GM08714 (cell line): ENCODE results near the gene RTN4R.
"Not testable (repeated sequence)": the region's sequence is repeated elsewhere in the genome, so short reads cannot be mapped to it uniquely, and the experiment has no call there.

ENCODE experiments used
- H3K4me3 ChIP-seq: fragments of 200-500 bp; sonication (Bioruptor generic); 2 replicates; pipeline ENCODE4 v1.5.1; 2014; ENCODE audit warnings: mild to moderate bottlenecking, low read length, inconsistent platforms
- ZNF274 ChIP-seq: IDR thresholded peaks from 2 replicates; pipeline ENCODE4 v1.6.1; 2012; ENCODE audit warnings: mild to moderate bottlenecking, low read depth, low read length

The RTN4R gene

DNA sequence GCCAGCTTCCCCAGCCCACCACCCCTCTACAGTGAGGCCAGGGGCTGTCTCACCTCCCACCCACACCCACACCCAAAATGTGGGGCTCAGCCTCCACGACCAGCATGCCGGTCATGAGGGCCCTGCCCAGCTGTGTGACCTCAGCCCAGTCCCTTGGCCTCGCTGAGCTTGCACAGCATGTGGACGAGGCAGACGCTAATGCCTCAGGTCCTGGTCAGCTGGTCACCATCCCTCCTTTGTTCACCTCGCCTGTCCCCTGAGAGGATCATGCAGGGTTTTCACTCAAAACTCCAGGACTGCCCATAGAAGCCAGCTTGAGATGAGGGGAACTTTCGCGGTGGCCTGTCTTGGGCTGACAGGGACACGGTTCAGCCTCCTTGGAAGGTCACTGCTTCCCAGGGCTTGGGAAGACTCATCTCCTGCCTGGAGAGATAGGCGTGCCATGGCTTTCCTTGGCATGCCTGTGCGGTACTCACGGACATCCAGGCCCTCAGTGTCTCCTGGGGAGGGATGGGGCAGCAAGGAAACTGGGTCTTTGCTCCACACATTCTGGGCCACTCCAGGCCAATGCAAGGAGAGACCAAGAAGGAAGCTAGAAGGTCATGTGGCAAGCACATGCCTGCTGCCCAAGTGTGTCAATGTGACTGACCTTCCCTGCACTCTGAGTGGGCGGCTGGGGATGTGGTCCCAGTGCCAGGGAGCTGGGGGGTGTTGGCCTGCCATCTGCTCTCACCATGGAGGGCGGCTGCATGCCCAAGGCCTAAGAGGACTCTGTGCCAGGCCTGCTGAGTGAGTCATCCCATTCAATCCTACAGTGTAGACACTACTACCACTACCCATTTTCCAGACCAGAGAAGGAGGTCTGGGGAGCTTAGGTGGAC lies 3.2 kb upstream of the RTN4R start:
- TF ChIP-seq ZNF274 = no peak
- no peak overlapping the region for H3K4me3 ChIP-seq

DNA sequence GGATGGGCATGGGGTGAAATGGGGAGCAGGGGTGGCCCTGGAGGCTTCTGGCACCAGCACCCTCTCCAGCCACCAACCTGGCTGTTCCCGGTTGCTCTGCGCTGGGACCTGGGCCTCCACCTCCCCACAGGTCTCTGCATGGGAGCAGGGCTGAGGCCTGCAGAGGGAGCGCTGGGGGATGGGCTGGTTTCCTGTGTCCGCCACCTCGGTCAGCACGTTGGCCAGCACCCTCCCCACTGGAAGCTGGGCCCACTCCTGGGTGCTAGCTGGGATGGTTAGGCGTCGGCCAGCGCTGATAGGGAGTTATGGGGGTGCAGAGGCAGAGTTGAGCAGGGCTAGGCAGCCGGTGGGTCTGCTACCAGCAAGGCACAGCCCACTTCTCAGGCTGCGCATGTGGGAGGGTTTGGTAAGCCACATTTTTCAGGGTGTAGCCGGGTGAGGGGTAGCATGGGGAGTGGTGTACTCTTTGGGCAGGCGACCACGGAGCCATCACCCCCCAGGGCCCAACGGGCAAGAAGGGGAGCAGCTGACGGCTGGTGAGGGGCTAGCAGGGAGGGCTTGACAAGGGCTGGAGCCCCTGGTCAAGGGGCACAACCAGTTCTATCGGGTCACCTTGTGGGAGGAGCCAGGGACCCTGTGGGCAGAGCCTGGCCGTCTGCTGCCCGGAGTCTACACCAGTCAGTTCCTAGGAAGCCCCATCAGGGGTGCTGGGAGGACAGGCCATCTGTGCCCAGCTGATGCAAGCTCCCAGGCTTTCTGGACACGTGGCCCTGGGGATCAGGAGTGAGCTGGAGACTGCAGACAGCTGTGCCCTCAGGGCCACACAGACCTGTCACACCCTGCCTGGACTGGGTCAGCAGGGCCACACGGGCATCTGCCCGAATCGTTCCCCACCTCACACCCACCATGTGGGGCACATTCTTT lies 2.3 kb upstream of the RTN4R start:
- not testable (repeated sequence) for H3K4me3 ChIP-seq

DNA sequence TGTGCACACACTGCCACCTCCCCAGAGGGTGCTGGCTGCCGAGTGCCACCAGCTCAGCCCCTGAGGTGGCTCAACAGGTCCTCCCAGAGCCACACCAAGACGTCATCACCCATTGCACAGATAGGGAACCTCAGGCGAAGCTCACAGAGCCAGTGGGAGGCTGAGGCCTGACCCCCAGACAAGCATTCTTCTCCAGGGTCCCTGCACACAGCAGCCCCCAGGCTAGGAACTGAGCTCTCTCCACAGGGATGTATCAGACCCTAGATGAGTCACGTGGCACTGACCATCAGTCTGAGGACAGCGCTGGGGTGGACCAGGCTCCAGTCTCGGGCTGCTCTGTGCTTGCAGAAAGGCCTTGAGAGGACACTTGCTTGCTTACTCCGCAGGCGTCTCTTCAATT lies 1.6 kb upstream of the RTN4R start:
- H3K4me3 ChIP-seq = not testable (repeated sequence)

DNA sequence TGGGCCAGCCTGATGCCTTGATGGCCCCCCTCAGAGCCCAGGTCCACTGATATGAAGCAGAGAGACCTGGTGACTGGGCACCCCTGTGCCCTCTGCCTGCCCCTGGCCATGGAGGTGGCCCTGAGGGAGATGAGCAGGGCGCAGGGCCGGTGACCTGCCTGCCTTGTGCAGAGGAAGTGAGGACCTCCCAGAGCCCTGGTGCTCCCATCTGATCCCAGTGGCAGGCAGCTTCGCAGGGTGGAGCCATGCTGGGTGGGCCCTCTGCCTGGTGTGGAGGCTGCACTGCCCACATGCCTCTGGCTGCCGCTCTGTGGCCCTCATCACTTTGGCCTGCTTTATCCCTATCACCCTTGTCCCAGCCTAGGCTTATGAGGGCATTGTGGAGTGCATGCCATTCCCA lies 1.1 kb upstream of the RTN4R start:
- H3K4me3 ChIP-seq = not testable (repeated sequence)

DNA sequence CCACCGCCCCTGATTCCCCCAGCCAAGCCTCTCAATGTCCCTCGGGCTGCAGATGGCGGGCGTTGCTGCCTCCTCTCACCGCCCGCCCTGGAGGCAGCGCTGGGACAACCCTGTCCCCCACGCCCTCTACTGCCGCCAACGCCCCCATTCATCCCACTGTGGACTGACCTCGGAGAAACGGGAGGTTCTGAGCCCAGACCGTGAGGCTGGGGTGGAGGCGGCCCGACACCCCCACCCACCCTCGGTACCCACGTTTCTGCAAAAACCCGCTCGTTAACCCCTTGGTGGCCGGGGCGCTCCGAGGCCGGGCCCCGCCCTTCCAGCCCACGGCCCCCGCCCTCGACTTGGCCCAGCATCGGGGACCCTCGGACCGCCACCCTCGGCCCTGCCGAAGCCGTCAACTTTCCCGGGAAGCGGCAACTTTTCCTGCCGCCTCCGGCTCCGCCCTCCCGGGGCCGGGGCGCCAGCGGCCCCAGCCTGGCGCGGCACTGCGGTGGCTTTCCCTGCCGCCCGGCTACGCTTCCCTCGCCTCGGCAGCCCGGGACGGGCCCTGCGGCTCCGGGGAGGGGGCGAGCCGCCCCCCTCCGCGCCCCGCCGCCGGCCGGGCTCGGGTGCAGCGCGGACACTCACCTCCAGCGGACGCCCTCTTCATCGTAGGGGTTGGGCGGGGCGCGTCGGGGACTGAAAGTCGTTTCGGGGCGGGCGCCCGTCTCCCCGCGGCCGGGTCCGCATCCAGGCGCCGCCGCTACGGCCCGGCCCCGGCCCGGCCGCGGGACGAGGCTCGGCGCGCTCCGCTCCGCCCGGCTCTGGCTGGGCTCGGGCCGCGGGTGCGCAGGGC lies 458 bp downstream of the RTN4R start:
- H3K4me3 ChIP-seq = peak overlapping the region; percentile 25; the same call in 1 of the 2 replicates
- TF ChIP-seq ZNF274 = no peak

DNA sequence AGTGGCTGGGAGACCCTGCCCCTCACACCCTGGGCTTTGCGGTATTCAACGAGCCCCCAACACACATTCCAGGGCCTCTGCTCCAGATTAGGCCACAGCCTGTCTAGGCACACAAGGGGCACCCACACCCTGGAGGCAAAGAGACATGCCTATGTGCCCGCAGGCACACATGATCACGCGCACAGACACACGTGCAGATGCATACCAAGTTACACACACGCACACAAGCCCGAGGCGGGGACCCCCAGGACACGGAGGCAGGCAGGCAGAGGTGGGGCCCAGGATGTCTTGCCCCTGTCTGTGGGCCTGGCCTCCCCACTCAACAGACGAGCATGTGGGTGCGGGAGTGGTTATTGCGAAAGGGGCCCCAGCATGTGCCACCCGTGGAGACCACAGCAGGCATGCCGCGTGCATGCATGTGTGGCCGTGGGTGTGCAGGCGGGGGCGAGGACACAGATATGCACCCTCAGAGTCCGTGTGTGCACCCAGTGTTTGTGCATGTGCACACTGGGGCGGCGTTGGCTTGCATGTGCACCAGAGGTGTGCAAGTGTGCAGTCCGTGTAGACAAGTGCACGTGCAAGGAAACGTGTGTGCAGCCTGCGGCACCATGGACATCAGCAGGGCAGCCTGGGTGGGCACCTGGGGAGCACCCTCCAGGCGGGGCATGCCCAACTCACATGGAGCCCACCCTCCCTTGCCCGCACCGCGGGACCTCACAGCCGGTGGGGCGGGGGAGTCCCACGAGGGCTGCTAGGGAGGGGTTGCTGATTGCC lies 1.3 kb downstream of the RTN4R start:
- not testable (repeated sequence) for H3K4me3 ChIP-seq

DNA sequence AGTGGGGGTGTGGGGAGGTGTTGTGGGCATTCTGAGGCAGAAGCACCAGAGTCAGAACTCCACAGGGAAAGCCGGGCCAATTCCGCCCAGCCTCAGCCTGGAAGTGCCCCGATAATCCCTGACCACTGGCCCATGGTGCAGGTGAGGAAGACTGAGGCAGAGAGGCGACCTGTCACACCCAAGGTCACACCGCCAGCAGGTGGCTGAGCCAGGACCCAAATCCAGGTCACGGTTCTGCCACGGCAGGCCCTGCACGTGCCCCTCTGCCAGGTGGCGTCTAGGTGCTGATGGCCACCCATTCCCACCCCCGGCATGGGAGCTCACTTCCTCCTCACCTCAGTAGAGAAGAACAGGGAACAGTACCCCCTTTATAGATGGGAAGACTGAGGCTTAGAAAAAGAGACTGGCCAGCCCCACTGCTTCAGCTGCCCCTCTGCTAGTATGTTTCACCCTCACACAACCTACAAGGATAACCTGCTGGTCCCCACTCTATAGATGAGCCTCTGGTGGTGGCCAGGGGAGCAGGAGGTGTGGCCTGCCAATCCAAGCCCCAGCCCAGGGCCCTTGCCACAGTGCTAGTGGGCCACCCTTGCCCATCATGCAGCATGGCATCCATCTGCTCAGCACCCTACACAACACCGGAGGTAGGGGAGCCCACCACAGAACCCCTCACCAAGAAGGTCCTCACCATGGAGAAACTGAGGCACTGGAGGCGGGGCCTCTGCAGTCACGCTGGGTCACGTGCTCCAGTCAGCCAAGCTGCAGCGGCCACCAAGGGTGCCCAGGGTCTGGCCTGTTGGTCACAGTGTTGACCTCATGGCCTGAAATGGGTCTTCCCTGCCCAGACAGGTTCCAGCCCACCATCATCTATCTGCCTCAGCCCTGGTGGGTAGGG lies 2.1 kb downstream of the RTN4R start:
- H3K4me3 ChIP-seq = not testable (repeated sequence)

DNA sequence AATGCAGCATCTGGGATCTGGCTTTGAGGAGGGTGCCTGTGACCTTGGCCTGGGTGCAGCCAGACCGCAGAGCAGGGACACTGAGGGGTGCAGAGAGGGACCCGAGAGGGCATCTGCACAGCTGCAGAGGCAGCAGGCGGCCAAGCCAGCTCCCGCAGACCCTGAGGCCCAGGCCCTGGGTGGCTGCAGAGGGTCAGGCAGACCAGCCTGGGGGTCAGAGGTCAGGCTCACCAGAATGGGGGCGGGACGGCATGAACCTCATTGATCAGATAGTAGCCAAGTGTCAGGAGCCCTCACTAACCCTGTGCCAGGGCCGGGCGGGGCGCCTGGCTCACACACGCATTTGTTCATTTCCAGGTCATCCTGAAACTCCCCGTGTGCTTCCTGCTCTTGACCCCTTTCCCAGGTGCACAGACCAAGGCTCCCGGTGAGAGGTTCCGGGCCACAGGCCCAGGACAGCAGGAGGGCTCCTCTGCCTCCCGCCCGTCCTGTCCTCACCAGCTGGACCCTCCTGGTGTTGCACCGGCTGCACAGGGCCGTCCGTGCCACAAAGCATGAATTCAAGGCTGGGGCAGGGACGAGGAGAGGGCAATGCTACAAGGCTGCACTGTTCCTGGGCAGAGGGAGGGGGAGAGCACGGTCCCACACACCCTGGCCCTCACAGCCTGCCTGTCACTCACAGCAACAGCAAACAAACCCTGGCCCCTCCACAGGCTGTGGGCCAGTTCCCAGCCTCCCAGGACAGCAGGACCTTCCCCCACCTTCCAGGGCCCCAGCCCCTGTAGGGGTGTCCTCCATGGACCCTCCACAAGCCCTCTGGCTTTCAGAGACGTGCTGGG lies 3.3 kb downstream of the RTN4R start:
- no peak for TF ChIP-seq ZNF274
- no peak overlapping the region for H3K4me3 ChIP-seq

DNA sequence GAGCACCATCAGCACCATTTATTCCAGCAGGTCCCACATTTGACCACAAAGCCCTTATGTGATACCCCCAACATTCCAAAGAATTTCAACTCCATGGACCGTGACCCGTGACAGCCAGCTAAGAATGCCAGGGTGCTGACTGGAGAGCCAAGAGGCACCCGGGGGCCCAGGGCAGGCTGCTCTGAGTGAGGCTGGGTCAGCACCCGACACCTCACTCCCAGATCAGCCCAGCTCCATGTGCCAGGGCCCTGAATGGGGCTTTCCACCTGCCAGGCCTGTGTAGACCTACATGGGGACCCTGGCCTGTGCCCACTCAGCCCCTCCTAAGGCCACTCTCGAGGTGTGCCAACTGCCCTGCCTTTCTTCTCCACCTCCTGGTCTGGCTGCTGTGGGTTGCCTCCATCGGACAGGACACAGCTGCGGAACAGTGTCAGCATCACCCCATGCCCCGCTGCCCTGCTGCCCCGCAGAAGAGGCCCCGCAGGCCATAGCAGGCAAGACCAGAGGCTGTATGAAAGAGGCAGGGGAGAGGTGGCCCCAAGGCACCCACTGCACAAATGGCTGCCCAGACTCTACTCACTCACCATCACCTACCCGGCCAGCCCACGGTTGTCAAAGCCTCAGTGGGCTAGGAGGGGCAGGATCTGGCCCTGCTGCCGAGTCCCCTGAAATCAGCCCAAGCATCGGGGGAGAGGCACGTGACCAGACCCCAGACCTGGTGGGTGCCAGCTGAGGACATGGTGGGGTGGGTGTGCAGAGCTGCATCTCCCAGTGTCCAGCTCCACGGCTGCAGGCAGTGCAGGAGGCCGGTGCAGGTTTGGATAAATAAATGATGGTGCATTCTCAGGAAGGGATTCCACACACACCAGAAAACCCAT lies 4.5 kb downstream of the RTN4R start:
- H3K4me3 ChIP-seq = not testable (repeated sequence)

DNA sequence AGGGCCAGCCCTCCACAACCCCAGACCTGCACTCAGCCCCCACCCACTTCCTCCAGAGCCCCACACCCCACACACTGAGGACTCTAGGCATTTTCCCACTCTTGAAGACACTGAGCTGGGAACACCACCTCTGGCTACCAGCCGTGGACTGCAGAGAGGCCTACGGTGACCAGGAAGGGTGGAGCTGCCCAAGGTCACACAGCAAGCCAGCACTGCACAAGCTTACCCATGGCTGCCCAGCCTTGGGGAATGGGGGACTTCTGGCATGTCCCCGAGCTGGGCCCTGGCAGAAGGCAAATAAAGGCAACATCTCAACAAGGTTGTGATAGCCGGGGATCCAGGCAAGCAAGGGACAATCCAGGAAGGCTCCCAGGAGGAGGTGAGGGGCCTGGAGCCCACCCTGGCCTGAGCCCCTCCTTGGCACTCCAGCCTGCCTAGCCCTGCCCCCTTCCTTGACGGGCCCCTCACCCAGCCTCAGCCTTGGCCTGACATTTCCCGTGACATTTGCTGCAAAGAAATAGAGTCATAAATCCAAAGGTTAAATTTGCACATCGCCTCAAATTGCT lies 5.5 kb downstream of the RTN4R start:
- no peak overlapping the region for H3K4me3 ChIP-seq
- TF ChIP-seq ZNF274 = no peak
